IMR-90 (cell line): Measurements from ENCODE around the gene NPFFR1. TPM values are rescaled to one million over a fixed set of nuclear protein-coding genes. Genes with fewer than 3 reads are reported as not detected.

Source experiments
- ATAC-seq: fragments of 200-7000 bp; cut with Tn5 transposase; 2 replicates; pipeline ENCODE4 v1.9.1; 2020; ENCODE audit warnings: low read depth, mild to moderate bottlenecking, moderate library complexity
- BruUV-seq: library from RNA; stranded (reverse); fragments of 400-500 nt; replicated peaks from 2 replicates; lab custom pipeline; 2021; lab: Mats Ljungman, UMichigan
- CTCF ChIA-PET: fragments of 300-600 bp; formaldehyde crosslinking; extraction: SDS; loops from one replicate; lab custom pipeline; 2021; ENCODE audit warnings: antibody characterized with exemption; lab: Yijun Ruan, JAX
- POLR2A ChIA-PET: fragments of 300-600 bp; sonication (Branson Sonifier 250); formaldehyde crosslinking; loops from one replicate; lab custom pipeline; 2022; ENCODE audit warnings: antibody characterized with exemption; ENCODE audit not compliant: unreplicated experiment; lab: Charles Lee
- DNase-seq: peaks from one replicate; pipeline ENCODE4 v3.0.0; 2013
- H2AFZ ChIP-seq: replicated peaks from 2 replicates; pipeline ENCODE3; 2013; ENCODE audit warnings: low read length, mild to moderate bottlenecking; ENCODE audit not compliant: poor library complexity
- H2AK5ac ChIP-seq: 2 replicates; pipeline ENCODE4 v1.6.1; 2013; ENCODE audit warnings: low read depth, low read length, inconsistent platforms
- H2AK9ac ChIP-seq: replicated peaks from 2 replicates; pipeline ENCODE3; 2013; ENCODE audit warnings: mild to moderate bottlenecking, low read depth, low read length, moderate library complexity; ENCODE audit not compliant: poor library complexity
- H2BK120ac ChIP-seq: 2 replicates; pipeline ENCODE4 v1.6.1; 2013; ENCODE audit warnings: low read depth, low read length, inconsistent platforms
- H2BK15ac ChIP-seq: 3 replicates; pipeline ENCODE4 v1.6.1; 2013; ENCODE audit warnings: low read depth, low read length, inconsistent platforms
- H2BK20ac ChIP-seq: 2 replicates; pipeline ENCODE4 v1.6.1; 2013; ENCODE audit warnings: low read depth, mild to moderate bottlenecking, inconsistent platforms, low read length, moderate library complexity
- H2BK5ac ChIP-seq: 2 replicates; pipeline ENCODE4 v1.6.1; 2013; ENCODE audit warnings: mild to moderate bottlenecking, low read depth, low read length, inconsistent platforms; ENCODE audit not compliant: poor library complexity, severe bottlenecking
- H3K14ac ChIP-seq: replicated peaks from 2 replicates; pipeline ENCODE4 v1.6.1; 2013; ENCODE audit warnings: low read depth, low read length, inconsistent platforms
- H3K18ac ChIP-seq: 2 replicates; pipeline ENCODE4 v1.6.1; 2013; ENCODE audit warnings: low read depth, low read length, control low read depth
- H3K23ac ChIP-seq: 2 replicates; pipeline ENCODE4 v1.6.1; 2013; ENCODE audit warnings: low read depth, low read length, inconsistent platforms
- H3K27ac ChIP-seq: 2 replicates; pipeline ENCODE4 v1.5.1; 2013; ENCODE audit warnings: mild to moderate bottlenecking, control low read depth, low read length; ENCODE audit not compliant: insufficient read depth
- H3K27me3 ChIP-seq: 2 replicates; pipeline ENCODE4 v1.6.1; 2013; ENCODE audit warnings: low read length; ENCODE audit not compliant: control insufficient read depth, insufficient read depth
- H3K36me3 ChIP-seq: 2 replicates; pipeline ENCODE4 v1.6.1; 2013; ENCODE audit warnings: low read length, mixed read lengths; ENCODE audit not compliant: control insufficient read depth, insufficient read depth
- H3K4ac ChIP-seq: 2 replicates; pipeline ENCODE4 v1.6.1; 2013; ENCODE audit warnings: low read depth, low read length, inconsistent platforms
- H3K4me1 ChIP-seq: 2 replicates; pipeline ENCODE4 v1.6.1; 2013; ENCODE audit warnings: low read length, mixed read lengths; ENCODE audit not compliant: control insufficient read depth, insufficient read depth
- H3K4me2 ChIP-seq: 2 replicates; pipeline ENCODE4 v1.6.1; 2013; ENCODE audit warnings: low read depth, mild to moderate bottlenecking, control low read depth, low read length, moderate library complexity
- H3K4me3 ChIP-seq: 2 replicates; pipeline ENCODE4 v1.5.1; 2013; ENCODE audit warnings: low read depth, mild to moderate bottlenecking, control low read depth, low read length, moderate library complexity; ENCODE audit not compliant: insufficient read depth
- H3K56ac ChIP-seq: 2 replicates; pipeline ENCODE4 v1.6.1; 2013; ENCODE audit warnings: low read length, inconsistent platforms; ENCODE audit not compliant: insufficient read depth; ENCODE audit errors: extremely low read depth
- H3K79me1 ChIP-seq, 2 experiments: 2 replicates each; pipeline ENCODE4 v1.6.1; 2013; ENCODE audit warnings: low read length in 2 of 2, inconsistent platforms in 1 of 2, low read depth in 1 of 2
- H3K9ac ChIP-seq: 2 replicates; pipeline ENCODE4 v1.6.1; 2013; ENCODE audit warnings: low read depth, low read length, control low read depth
- H3K9me1 ChIP-seq: 2 replicates; pipeline ENCODE4 v1.6.1; 2013; ENCODE audit warnings: low read length, inconsistent platforms; ENCODE audit not compliant: insufficient read depth
- H3K9me3 ChIP-seq: 2 replicates; pipeline ENCODE4 v1.6.1; 2013; ENCODE audit warnings: low read length; ENCODE audit not compliant: control insufficient read depth, insufficient read depth
- H4K20me1 ChIP-seq: 2 replicates; pipeline ENCODE4 v1.6.1; 2013; ENCODE audit warnings: low read length, inconsistent platforms; ENCODE audit not compliant: insufficient read depth
- H4K5ac ChIP-seq: 2 replicates; pipeline ENCODE4 v1.6.1; 2013; ENCODE audit warnings: mild to moderate bottlenecking, low read depth, low read length, control low read depth
- H4K8ac ChIP-seq, 2 experiments: 2 replicates each; pipeline ENCODE4 v1.6.1; 2013; ENCODE audit warnings: low read depth in 2 of 2, low read length in 2 of 2, control low read depth in 1 of 2, inconsistent platforms in 1 of 2
- H4K91ac ChIP-seq: 2 replicates; pipeline ENCODE4 v1.6.1; 2013; ENCODE audit warnings: low read depth, low read length, inconsistent platforms; ENCODE audit not compliant: insufficient read depth
- BHLHE40 ChIP-seq: fragments of 150-350 bp; IDR thresholded peaks from 2 replicates; pipeline ENCODE4 v1.6.1; 2016; ENCODE audit warnings: mild to moderate bottlenecking, low read depth, low read length
- CEBPB ChIP-seq: IDR thresholded peaks from 2 replicates; pipeline ENCODE4 v1.6.1; 2012; ENCODE audit warnings: low read depth, low read length, improper control_type of control experiment
- CHD1 ChIP-seq: IDR thresholded peaks from 2 replicates; pipeline ENCODE4 v1.6.1; 2012; ENCODE audit warnings: low read depth, low read length, improper control_type of control experiment
- CTCF ChIP-seq: conservative IDR thresholded peaks from 2 replicates; pipeline ENCODE4 v1.5.1; 2012; ENCODE audit warnings: mild to moderate bottlenecking, low read depth, low read length, improper control_type of control experiment
- ELK1 ChIP-seq: fragments of 150-350 bp; IDR thresholded peaks from 2 replicates; pipeline ENCODE4 v1.6.1; 2016; ENCODE audit warnings: low read depth, mild to moderate bottlenecking, low read length, moderate library complexity, borderline replicate concordance
- FOS ChIP-seq: fragments of 150-350 bp; IDR thresholded peaks from 2 replicates; pipeline ENCODE4 v1.6.1; 2016; ENCODE audit warnings: low read depth, low read length
- MAFK ChIP-seq: IDR thresholded peaks from 2 replicates; pipeline ENCODE4 v1.6.1; 2012; ENCODE audit warnings: low read depth, low read length, improper control_type of control experiment
- MAZ ChIP-seq: IDR thresholded peaks from 2 replicates; pipeline ENCODE4 v1.6.1; 2012; ENCODE audit warnings: low read depth, mild to moderate bottlenecking, low read length, improper control_type of control experiment, moderate library complexity, borderline replicate concordance
- MXI1 ChIP-seq: IDR thresholded peaks from 2 replicates; pipeline ENCODE4 v1.6.1; 2012; ENCODE audit warnings: low read depth, mild to moderate bottlenecking, low read length, moderate library complexity, borderline replicate concordance
- POLR2A ChIP-seq: IDR thresholded peaks from 2 replicates; pipeline ENCODE4 v1.6.1; 2012; ENCODE audit warnings: mild to moderate bottlenecking, low read depth, low read length
- RAD21 ChIP-seq: IDR thresholded peaks from 2 replicates; pipeline ENCODE4 v1.6.1; 2012; ENCODE audit warnings: low read length, improper control_type of control experiment
- RCOR1 ChIP-seq: IDR thresholded peaks from 2 replicates; pipeline ENCODE4 v1.6.1; 2012; ENCODE audit warnings: mild to moderate bottlenecking, low read length, improper control_type of control experiment; ENCODE audit not compliant: insufficient replicate concordance
- RFX5 ChIP-seq: IDR thresholded peaks from 2 replicates; pipeline ENCODE4 v1.8.0; 2012; ENCODE audit warnings: low read depth, mild to moderate bottlenecking, low read length, moderate library complexity
- SMC3 ChIP-seq: fragments of 150-350 bp; IDR thresholded peaks from 2 replicates; pipeline ENCODE4 v1.6.1; 2016; ENCODE audit warnings: low read depth, mild to moderate bottlenecking, antibody characterized with exemption, low read length, moderate library complexity
- WGBS, 2 experiments: methylation state at CpG; one replicate each; pipeline versions ENCODE4 v1.1.5 to v1.1.7; 2013; ENCODE audit warnings: missing lambda C conversion rate in 2 of 2; ENCODE audit not compliant: insufficient read length in 1 of 2; ENCODE audit errors: extremely low coverage in 2 of 2; 5-methylcytosine and 5-hydroxymethylcytosine counted together
- dilution Hi-C: fragments of 300-500 bp; cut with HindIII; formaldehyde crosslinking; loops from one replicate; pipeline ENCODE4 v1.14.3; 2018; ENCODE audit warnings: low sequenced_read_pairs; ENCODE audit not compliant: unreplicated experiment
- in situ Hi-C: fragments of 300-500 bp; cut with MboI; formaldehyde crosslinking; loops from 3 replicates; pipeline ENCODE4 v1.14.3; 2019; ENCODE audit warnings: low sequenced_read_pairs, inconsistent platforms, mixed read lengths
- intact Hi-C: fragments of 100-400 bp; cut with micrococcal nuclease; formaldehyde crosslinking; loops from 2 replicates; pipeline ENCODE4 v1.10.0; 2022
- polyA plus RNA-seq, 3 experiments: library from polyadenylated mRNA; depleted of rRNA; stranded (reverse); fragments of >200 nt; gene quantifications; 2 replicates each; pipeline ENCODE4 v1.2.3, GENCODE V29; 2012; ENCODE audit warnings: low replicate concordance in 1 of 3
- total RNA-seq: library from RNA; depleted of rRNA; stranded (reverse); fragments of >200 nt; gene quantifications from 2 replicates; pipeline ENCODE4 v1.2.3, GENCODE V29; 2012

The NPFFR1 gene
- total and polyA plus RNA-seq, 2 of the 4 experiments (the other 2 are of a cell fraction) = not detected

- Histone ChIP-seq H2BK120ac (no peak overlapping the region), H3K23ac (no peak overlapping the region), H2BK15ac (no peak overlapping the region), H3K4me1 (no peaks in the 10 kb centered on the region), H3K56ac (no peak overlapping the region), H3K14ac (no peak overlapping the region), H3K18ac (no peak overlapping the region), H4K5ac (no peak overlapping the region), H4K91ac (no peak overlapping the region), H3K4ac (no peak overlapping the region), H4K20me1 (no peaks in the 10 kb centered on the region), H2BK5ac (no peak overlapping the region), H3K27ac (no peak overlapping the region), H2AK5ac (no peak overlapping the region), H3K27me3 (peaks cover 6% of the 10 kb centered on the region), H3K4me2 (no peak overlapping the region), H3K9me3 (peaks cover 5% of the 10 kb centered on the region; the same call in 1 of the 2 replicates), H3K36me3 (no peaks in the 10 kb centered on the region), H3K4me3 (no peak overlapping the region), H3K9ac (no peak overlapping the region), H2AFZ (no peak overlapping the region), H2AK9ac (no peak overlapping the region), H4K8ac (no peak overlapping the region), H3K9me1 (no peaks in the 10 kb centered on the region), H3K79me1 (no peaks in the 10 kb centered on the region), H2BK20ac (no peak overlapping the region)
- no peak for DNase-seq
- in situ Hi-C loops = no loop called here
- BruUV-seq = no TSS peak
- no peak for ATAC-seq
- CTCF ChIA-PET = no interaction called here
- no CpG with 5 or more reads among the region's 3 CpGs for WGBS, 2 experiments
- POLR2A ChIA-PET = no interaction called here
- TF ChIP-seq SMC3 (no peak), RCOR1 (no peak), MXI1 (no peak), RFX5 (no peak), FOS (no peak), BHLHE40 (no peak), MAZ (no peak), CEBPB (no peak), CHD1 (no peak), POLR2A (no peak), MAFK (no peak), RAD21 (no peak), ELK1 (no peak), CTCF (no peak)
- intact Hi-C loops = no loop called here
- dilution Hi-C loops = no loop called here
Observed at GRCh38 chr10:70260734-70261133, 23.1 kb downstream of the NPFFR1 start.
